ENCODE results near the gene DNAJA2.

The DNAJA2 gene

GRCh38 chr16:46924402-46924801, 49.1 kb downstream of the DNAJA2 start:
- no peak for DNase-seq

GRCh38 chr16:46923513-46924295, 49.8 kb downstream of the DNAJA2 start:
- no peak for DNase-seq

GRCh38 chr16:46922239-46922638, 51.2 kb downstream of the DNAJA2 start:
- DNase-seq = no peak

- no peak for DNase-seq
Measured at GRCh38 chr16:46920402-46921068, 52.9 kb downstream of the DNAJA2 start.

GRCh38 chr16:46918905-46919792, 54.3 kb downstream of the DNAJA2 start:
- peak; percentile 31 for DNase-seq

- DNase-seq = no peak
Measured at GRCh38 chr16:46918400-46918799, 55.1 kb downstream of the DNAJA2 start.

GRCh38 chr16:46916980-46917379, 56.5 kb downstream of the DNAJA2 start:
- DNase-seq = peak; percentile 70

- DNase-seq = no peak
Measured at GRCh38 chr16:46915483-46916025, 57.9 kb downstream of the DNAJA2 start.

GRCh38 chr16:46914556-46915201, 58.8 kb downstream of the DNAJA2 start:
- no peak for DNase-seq

GRCh38 chr16:46911650-46912049, 61.8 kb downstream of the DNAJA2 start:
- no peak for DNase-seq

- no peak for DNase-seq
Measured at GRCh38 chr16:46911038-46911437, 62.4 kb downstream of the DNAJA2 start.

GRCh38 chr16:46908540-46909372, 64.7 kb downstream of the DNAJA2 start:
- peak; percentile 76 for DNase-seq

GRCh38 chr16:46907061-46907774, 66.3 kb downstream of the DNAJA2 start:
- DNase-seq = no peak

- no peak for DNase-seq
Measured at GRCh38 chr16:46906360-46907060, 67.0 kb downstream of the DNAJA2 start.

Data from hematopoietic multipotent progenitor cell treated with erythropoietin and hydrocortisone succinate and interleukin-3 and kit ligand, for 6 days (in vitro differentiated cells).